CD8-positive, alpha-beta memory T cell (primary cell): Measurements from ENCODE around the gene LYPLAL1. TPM values are rescaled to one million over a fixed set of nuclear protein-coding genes. Genes with fewer than 3 reads are reported as not detected.

Source experiments
- CTCF ChIA-PET: fragments of 350-600 bp; sonication (Branson Sonifier 250); formaldehyde crosslinking; loops from one replicate; lab custom pipeline; 2021; ENCODE audit warnings: antibody characterized with exemption; lab: Charles Lee
- POLR2A ChIA-PET: fragments of 350-600 bp; sonication (Branson Sonifier 250); formaldehyde crosslinking; loops from one replicate; lab custom pipeline; 2021; ENCODE audit warnings: antibody characterized with exemption; lab: Charles Lee
- DNase-seq, 5 donors: peaks; one replicate each; pipeline versions ENCODE4 v3.0.0 to v3.0.0-alpha.2; 2020 to 2022; ENCODE audit warnings: mixed read lengths in 1 of 5
- H3K27ac ChIP-seq: one replicate; pipeline ENCODE4 v1.7.0; 2013; ENCODE audit warnings: low read depth, mild to moderate bottlenecking, low read length, moderate library complexity
- H3K27me3 ChIP-seq: 2 replicates; pipeline ENCODE4 v1.7.0; 2013; ENCODE audit warnings: low read length, mild to moderate bottlenecking; ENCODE audit not compliant: insufficient read depth, poor library complexity, severe bottlenecking
- H3K36me3 ChIP-seq: 2 replicates; pipeline ENCODE4 v1.7.0; 2013; ENCODE audit warnings: mild to moderate bottlenecking, low read length, moderate library complexity; ENCODE audit not compliant: insufficient read depth
- H3K4me1 ChIP-seq: 2 replicates; pipeline ENCODE4 v1.7.0; 2013; ENCODE audit warnings: mild to moderate bottlenecking, low read length, moderate library complexity; ENCODE audit not compliant: insufficient read depth
- H3K4me3 ChIP-seq: 2 replicates; pipeline ENCODE4 v1.7.0; 2013; ENCODE audit warnings: mild to moderate bottlenecking, low read length
- H3K9me3 ChIP-seq: 2 replicates; pipeline ENCODE4 v1.7.0; 2013; ENCODE audit warnings: mild to moderate bottlenecking, low read length
- H3K27ac Mint-ChIP-seq, 8 donors: one replicate each; pipeline ENCODE4 v1.8.0; 2020 to 2021; ENCODE audit warnings: mixed read lengths in 8 of 8, mild to moderate bottlenecking in 6 of 8, inconsistent platforms in 3 of 8, moderate library complexity in 3 of 8
- H3K27me3 Mint-ChIP-seq, 2 donors: one replicate each; pipeline ENCODE4 v1.8.0; 2020 to 2021; ENCODE audit warnings: mixed read lengths in 2 of 2, mild to moderate bottlenecking in 1 of 2, moderate library complexity in 1 of 2
- H3K36me3 Mint-ChIP-seq, 3 donors: one replicate each; pipeline ENCODE4 v1.8.0; 2020 to 2021; ENCODE audit warnings: mixed read lengths in 3 of 3, inconsistent platforms in 1 of 3, mild to moderate bottlenecking in 1 of 3
- H3K4me1 Mint-ChIP-seq, 3 donors: one replicate each; pipeline ENCODE4 v1.8.0; 2020 to 2021; ENCODE audit warnings: mixed read lengths in 3 of 3, inconsistent platforms in 1 of 3, mild to moderate bottlenecking in 1 of 3
- H3K4me3 Mint-ChIP-seq, 7 donors: one replicate each; pipeline ENCODE4 v1.8.0; 2020 to 2021; ENCODE audit warnings: mixed read lengths in 7 of 7, mild to moderate bottlenecking in 6 of 7, moderate library complexity in 4 of 7, inconsistent platforms in 2 of 7
- H3K9me3 Mint-ChIP-seq, 5 donors: one replicate each; pipeline ENCODE4 v1.8.0; 2020 to 2022; ENCODE audit warnings: mixed read lengths in 5 of 5, mild to moderate bottlenecking in 3 of 5, moderate library complexity in 2 of 5, inconsistent platforms in 1 of 5
- polyA plus RNA-seq: library from polyadenylated mRNA; unstranded; fragments of 300-500 nt; fragmentation: Illumina TruSeq; gene quantifications from one replicate; pipeline ENCODE4 v1.2.3, GENCODE V29; 2021
- total RNA-seq, 2 experiments: library from RNA; stranded (reverse); gene quantifications; one replicate each; pipeline ENCODE4 v1.2.3, GENCODE V29; 2021

Gene LYPLAL1
- total and polyA plus RNA-seq, 3 experiments from 2014 or later = 19.9 to 28.5 (median 22.9) TPM

DNA sequence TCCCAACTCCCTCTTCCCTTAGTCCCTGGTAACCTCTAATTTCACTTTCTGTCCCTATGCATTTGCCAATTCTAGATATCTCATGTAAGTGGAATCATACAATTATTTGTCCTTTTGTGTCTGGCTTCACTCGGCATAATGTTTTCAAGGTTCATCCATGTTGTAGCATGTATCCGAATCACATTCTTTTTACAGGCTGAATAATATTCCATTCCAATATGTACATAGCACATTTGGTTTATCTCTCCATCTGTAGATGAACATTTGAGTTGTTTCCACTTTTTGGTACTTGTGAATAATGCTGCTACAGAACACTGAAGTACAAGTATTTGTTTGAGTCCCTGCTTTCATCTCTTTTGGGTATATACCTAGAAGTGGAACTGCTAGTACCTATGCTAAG lies 857 bp upstream of the LYPLAL1 start:
- H3K27me3 ChIP-seq = no peaks in the 10 kb centered on the region
- ChIA-PET POLR2A (no interaction called here), CTCF (no interaction called here)
- Mint-ChIP-seq H3K36me3 (peaks cover 0 to 8% (median 3%) of the 10 kb centered on the region in 3 donors), H3K4me3 (peak overlapping the region in 6 of 7 donors; percentile 20 to 99 (median 96)), H3K27me3 (peaks cover 1 to 3% of the 10 kb centered on the region in 2 donors), H3K4me1 (peaks cover 49 to 55% (median 53%) of the 10 kb centered on the region in 3 donors), H3K27ac (peak overlapping the region in 7 of 8 donors; percentile 9 to 99 (median 97)), H3K9me3 (peaks cover 0 to 3% (median 0%) of the 10 kb centered on the region in 5 donors)
- no peak overlapping the region for H3K27ac ChIP-seq
- H3K9me3 ChIP-seq = no peaks in the 10 kb centered on the region
- peaks cover 26% of the 10 kb centered on the region for H3K4me1 ChIP-seq
- no peak for DNase-seq
- no peaks in the 10 kb centered on the region for H3K36me3 ChIP-seq
- H3K4me3 ChIP-seq = no peak overlapping the region

DNA sequence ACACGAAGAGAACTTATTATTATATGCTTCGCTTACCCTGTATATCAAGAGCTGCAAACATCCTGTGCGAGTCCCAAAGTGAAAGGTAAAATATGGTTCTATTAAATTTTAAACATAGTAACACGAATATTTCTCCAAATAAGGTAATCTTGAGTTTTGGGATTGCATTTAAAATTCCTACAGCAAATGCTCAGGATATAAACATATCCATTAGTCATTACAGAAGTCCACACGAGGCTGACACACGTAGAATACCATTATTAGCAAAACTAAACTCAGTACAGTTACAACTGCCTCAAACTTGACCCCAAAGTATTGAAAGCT lies 282 bp upstream of the LYPLAL1 start:
- Histone ChIP-seq H3K4me3 (peak overlapping the region; percentile 71), H3K27ac (peak overlapping the region; percentile 67), H3K27me3 (no peaks in the 10 kb centered on the region), H3K36me3 (no peaks in the 10 kb centered on the region), H3K9me3 (no peaks in the 10 kb centered on the region), H3K4me1 (peaks cover 26% of the 10 kb centered on the region)
- peaks cover 1 to 3% of the 10 kb centered on the region in 2 donors for H3K27me3 Mint-ChIP-seq
- peaks cover 50 to 58% (median 55%) of the 10 kb centered on the region in 3 donors for H3K4me1 Mint-ChIP-seq
- H3K9me3 Mint-ChIP-seq = no peaks in the 10 kb centered on the region
- peak overlapping the region; percentile 82 to 99 (median 98) for H3K27ac Mint-ChIP-seq
- POLR2A ChIA-PET = no interaction called here
- H3K36me3 Mint-ChIP-seq = peaks cover 0 to 9% (median 3%) of the 10 kb centered on the region in 3 donors
- CTCF ChIA-PET = no interaction called here
- peak overlapping the region; percentile 89 to 99 (median 96) for H3K4me3 Mint-ChIP-seq
- no peak for DNase-seq

DNA sequence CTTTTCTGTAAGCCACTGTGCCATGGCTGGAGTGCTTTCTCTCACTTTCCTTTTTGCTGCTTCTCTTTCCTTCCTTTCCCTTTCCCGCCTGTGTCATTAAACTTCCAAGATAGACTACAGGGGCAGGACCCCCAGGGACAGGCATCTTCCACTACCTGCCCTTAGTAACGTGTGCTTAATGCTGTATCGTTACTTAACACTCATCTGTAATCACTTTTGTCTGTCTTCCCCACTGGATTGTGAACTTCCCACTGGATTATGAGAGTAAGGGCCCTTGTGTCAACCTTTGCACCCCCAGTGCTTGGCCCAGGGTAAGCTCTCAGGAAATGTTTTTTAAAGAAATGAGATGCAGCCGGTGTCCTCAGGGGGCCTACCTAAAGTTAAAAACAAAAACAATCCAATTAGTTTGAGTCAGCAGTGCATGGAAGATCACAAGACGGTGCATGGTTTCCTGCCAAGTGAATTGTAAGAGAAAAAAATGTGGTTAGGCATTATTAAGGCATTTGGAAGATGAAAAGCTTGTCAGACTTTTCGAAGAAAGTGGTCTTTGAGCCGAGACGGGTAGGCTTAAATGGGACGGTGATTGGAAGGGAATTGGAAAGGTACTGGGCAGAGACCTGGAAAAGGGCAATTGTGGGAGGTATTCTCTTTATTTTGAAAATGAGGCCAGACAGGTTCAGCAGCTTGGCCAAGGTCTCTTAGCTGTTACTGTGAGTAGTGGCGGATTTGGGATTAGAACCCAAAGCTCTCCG lies 958 bp downstream of the LYPLAL1 start:
- peak in 2 of 5 donors; percentile 14 to 42 for DNase-seq
- no peaks in the 10 kb centered on the region for H3K27me3 ChIP-seq
- Mint-ChIP-seq H3K4me3 (peak overlapping the region; percentile 89 to 99 (median 96)), H3K27ac (peak overlapping the region; percentile 82 to 99 (median 98)), H3K9me3 (no peaks in the 10 kb centered on the region), H3K36me3 (peaks cover 0 to 14% (median 6%) of the 10 kb centered on the region in 3 donors), H3K27me3 (peaks cover 1 to 3% of the 10 kb centered on the region in 2 donors), H3K4me1 (peaks cover 52 to 64% (median 55%) of the 10 kb centered on the region in 3 donors)
- no peaks in the 10 kb centered on the region for H3K36me3 ChIP-seq
- ChIA-PET POLR2A (no interaction called here), CTCF (interaction anchor here (1.3 kb wide), 1 partner anchor 25 kb away, joined by 3 read pairs; no protein-coding TSS in a partner anchor)
- H3K27ac ChIP-seq = peak overlapping the region; percentile 67
- H3K4me1 ChIP-seq = peaks cover 26% of the 10 kb centered on the region
- H3K9me3 ChIP-seq = no peaks in the 10 kb centered on the region
- peak overlapping the region; percentile 71 for H3K4me3 ChIP-seq

DNA sequence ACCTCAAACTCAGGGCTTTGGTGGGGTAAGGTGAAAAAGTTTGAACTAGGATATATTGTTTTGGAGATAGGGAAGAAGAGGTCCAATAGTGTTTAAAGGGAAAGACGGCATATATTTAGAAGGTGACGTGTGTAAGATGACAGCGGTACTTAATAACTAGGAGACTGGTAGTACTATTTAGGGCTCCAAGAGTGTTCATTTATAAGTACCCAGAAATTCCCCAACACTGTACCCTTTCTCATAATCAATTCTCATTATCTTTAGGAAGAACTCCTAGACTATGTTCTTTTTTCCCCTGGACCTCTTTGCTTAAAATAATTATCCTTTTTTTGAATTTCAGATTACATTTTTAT lies 1.5 kb downstream of the LYPLAL1 start:
- CTCF ChIA-PET = interaction anchor here (1.3 kb wide), 1 partner anchor 24 kb away, joined by 3 read pairs; no protein-coding TSS in a partner anchor

DNA sequence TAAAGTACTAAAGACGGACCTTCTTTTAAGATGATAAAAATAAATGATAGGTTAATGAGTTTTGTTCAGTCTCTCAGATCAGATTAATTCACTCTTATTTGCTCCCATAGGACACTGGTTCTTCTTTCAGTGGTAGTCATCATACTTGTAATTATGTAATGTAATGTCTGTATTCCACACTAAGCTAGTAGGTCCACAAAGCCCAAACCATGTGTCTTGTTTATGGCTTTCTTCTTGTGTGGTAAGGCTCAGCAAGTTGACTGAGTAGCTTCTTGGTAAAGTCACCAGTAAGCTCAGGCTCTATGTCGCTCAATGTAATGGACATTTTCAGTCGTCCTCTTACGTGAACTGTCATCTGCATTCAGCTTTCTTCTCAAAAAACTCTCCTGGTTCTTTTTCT lies 2.5 kb downstream of the LYPLAL1 start:
- no peaks in the 10 kb centered on the region for H3K9me3 ChIP-seq
- H3K27ac ChIP-seq = no peak overlapping the region
- H3K36me3 Mint-ChIP-seq = peaks cover 0 to 23% (median 6%) of the 10 kb centered on the region in 3 donors
- H3K9me3 Mint-ChIP-seq = no peaks in the 10 kb centered on the region
- no peak overlapping the region for H3K4me3 ChIP-seq
- DNase-seq = no peak
- ChIA-PET POLR2A (no interaction called here), CTCF (interaction anchor here (1.3 kb wide), 1 partner anchor 23 kb away, joined by 3 read pairs; no protein-coding TSS in a partner anchor)
- peaks cover 52 to 65% (median 56%) of the 10 kb centered on the region in 3 donors for H3K4me1 Mint-ChIP-seq
- no peaks in the 10 kb centered on the region for H3K36me3 ChIP-seq
- H3K27ac Mint-ChIP-seq = peak overlapping the region in 4 of 8 donors; percentile 31 to 73 (median 40)
- peaks cover 26% of the 10 kb centered on the region for H3K4me1 ChIP-seq
- H3K27me3 ChIP-seq = no peaks in the 10 kb centered on the region
- peak overlapping the region in 3 of 7 donors; percentile 2 to 63 (median 13) for H3K4me3 Mint-ChIP-seq
- no peaks in the 10 kb centered on the region for H3K27me3 Mint-ChIP-seq

More for the DNA sequence above, 1.5 kb downstream of the LYPLAL1 start:
- Histone ChIP-seq H3K27ac (peak overlapping the region; percentile 67), H3K27me3 (no peaks in the 10 kb centered on the region), H3K36me3 (no peaks in the 10 kb centered on the region), H3K4me3 (peak overlapping the region; percentile 71), H3K9me3 (no peaks in the 10 kb centered on the region), H3K4me1 (peaks cover 26% of the 10 kb centered on the region)
- H3K27me3 Mint-ChIP-seq = no peaks in the 10 kb centered on the region
- H3K27ac Mint-ChIP-seq = peak overlapping the region in 7 of 8 donors; percentile 51 to 98 (median 95)
- peaks cover 0 to 17% (median 6%) of the 10 kb centered on the region in 3 donors for H3K36me3 Mint-ChIP-seq
- H3K4me3 Mint-ChIP-seq = peak overlapping the region; percentile 89 to 99 (median 96)
- POLR2A ChIA-PET = no interaction called here
- DNase-seq = no peak
- no peaks in the 10 kb centered on the region for H3K9me3 Mint-ChIP-seq
- H3K4me1 Mint-ChIP-seq = peaks cover 52 to 64% (median 55%) of the 10 kb centered on the region in 3 donors

DNA sequence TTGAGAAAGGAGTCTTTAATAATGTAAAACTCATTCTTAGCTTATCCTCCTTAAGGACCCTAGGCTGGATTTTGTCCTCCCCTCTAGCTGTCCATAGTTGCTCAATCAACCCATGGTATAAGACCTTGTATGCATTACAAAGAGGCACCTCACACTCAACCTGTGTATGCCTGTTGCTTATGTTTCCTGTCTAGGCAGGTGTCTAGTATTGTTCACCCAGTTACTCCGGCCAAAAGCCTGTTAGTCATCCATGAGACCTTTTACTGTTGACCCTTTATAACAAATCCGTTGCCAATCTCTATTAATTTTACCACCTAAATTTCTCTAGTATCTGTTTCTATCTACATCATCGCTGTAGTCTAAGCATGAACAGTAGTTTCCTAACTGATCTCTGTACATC lies 3.7 kb downstream of the LYPLAL1 start:
- H3K4me3 Mint-ChIP-seq = peak overlapping the region in 1 of 7 donors; percentile 20
- peaks cover 59 to 73% (median 68%) of the 10 kb centered on the region in 3 donors for H3K4me1 Mint-ChIP-seq
- Histone ChIP-seq H3K27ac (no peak overlapping the region), H3K27me3 (no peaks in the 10 kb centered on the region), H3K4me3 (no peak overlapping the region), H3K36me3 (no peaks in the 10 kb centered on the region), H3K4me1 (peaks cover 26% of the 10 kb centered on the region), H3K9me3 (no peaks in the 10 kb centered on the region)
- H3K27ac Mint-ChIP-seq = peak overlapping the region in 2 of 8 donors; percentile 56 to 73
- H3K27me3 Mint-ChIP-seq = no peaks in the 10 kb centered on the region
- peaks cover 0 to 29% (median 6%) of the 10 kb centered on the region in 3 donors for H3K36me3 Mint-ChIP-seq
- ChIA-PET POLR2A (no interaction called here), CTCF (no interaction called here)
- no peak for DNase-seq
- no peaks in the 10 kb centered on the region for H3K9me3 Mint-ChIP-seq

DNA sequence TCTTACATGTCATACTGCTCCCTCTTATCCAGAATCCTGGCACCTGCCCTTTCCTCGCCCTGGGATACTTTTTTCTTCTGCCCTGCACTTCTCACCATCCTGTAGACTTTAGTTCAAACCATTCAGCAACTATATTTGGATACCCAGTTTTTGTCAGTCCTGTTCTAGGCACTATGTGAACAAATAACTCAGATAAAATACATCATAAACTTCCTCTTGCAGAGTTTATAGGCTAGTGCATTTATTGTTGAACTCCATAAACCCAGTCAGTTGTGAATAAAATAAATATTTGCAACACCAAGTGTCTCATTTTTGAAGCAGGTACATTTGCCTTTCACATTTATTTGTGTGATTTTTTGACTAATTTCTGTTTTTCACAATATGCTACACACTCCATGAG lies 4.3 kb downstream of the LYPLAL1 start:
- CTCF ChIA-PET = no interaction called here
- H3K27me3 ChIP-seq = no peaks in the 10 kb centered on the region
- Mint-ChIP-seq H3K27ac (peak overlapping the region in 5 of 8 donors; percentile 15 to 78 (median 56)), H3K4me1 (peaks cover 60 to 76% (median 70%) of the 10 kb centered on the region in 3 donors), H3K4me3 (no peak overlapping the region), H3K9me3 (no peaks in the 10 kb centered on the region), H3K27me3 (no peaks in the 10 kb centered on the region), H3K36me3 (peaks cover 0 to 34% (median 10%) of the 10 kb centered on the region in 3 donors)
- no peak for DNase-seq
- H3K9me3 ChIP-seq = no peaks in the 10 kb centered on the region
- H3K4me3 ChIP-seq = no peak overlapping the region
- H3K4me1 ChIP-seq = peaks cover 23% of the 10 kb centered on the region
- no peak overlapping the region for H3K27ac ChIP-seq
- POLR2A ChIA-PET = no interaction called here
- no peaks in the 10 kb centered on the region for H3K36me3 ChIP-seq

DNA sequence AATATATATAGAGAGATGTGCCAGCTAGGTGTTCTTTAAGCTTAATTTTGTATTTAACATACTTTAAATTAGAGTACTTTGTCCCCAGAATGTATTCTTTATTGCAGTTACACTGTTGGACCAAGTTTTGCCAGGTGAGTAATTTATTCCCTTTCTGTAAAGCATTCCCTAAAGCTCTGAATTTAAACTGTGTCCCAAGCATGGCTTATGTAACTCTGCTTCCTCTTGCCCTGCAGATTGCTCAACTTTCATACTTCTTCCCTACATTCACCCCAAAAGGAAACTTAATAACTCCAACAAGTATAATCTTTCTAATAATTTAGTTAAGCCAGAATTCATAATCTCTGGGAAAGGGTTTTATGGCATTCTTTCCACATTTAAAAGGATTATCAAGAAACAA lies 5.6 kb downstream of the LYPLAL1 start:
- ChIA-PET CTCF (no interaction called here), POLR2A (interaction anchor here (1.0 kb wide), 1 partner anchor 894 kb away, joined by 3 read pairs; the partner anchor contains the start of gene RRP15)
- H3K9me3 ChIP-seq = no peaks in the 10 kb centered on the region
- no peaks in the 10 kb centered on the region for H3K27me3 ChIP-seq
- no peaks in the 10 kb centered on the region for H3K9me3 Mint-ChIP-seq
- H3K4me3 ChIP-seq = no peak overlapping the region
- H3K4me3 Mint-ChIP-seq = no peak overlapping the region
- H3K4me1 Mint-ChIP-seq = peaks cover 59 to 77% (median 70%) of the 10 kb centered on the region in 3 donors
- H3K27me3 Mint-ChIP-seq = no peaks in the 10 kb centered on the region
- DNase-seq = no peak
- H3K4me1 ChIP-seq = peaks cover 18% of the 10 kb centered on the region
- H3K36me3 Mint-ChIP-seq = peaks cover 0 to 33% (median 15%) of the 10 kb centered on the region in 3 donors
- peak overlapping the region in 1 of 8 donors; percentile 44 for H3K27ac Mint-ChIP-seq
- H3K27ac ChIP-seq = no peak overlapping the region
- no peaks in the 10 kb centered on the region for H3K36me3 ChIP-seq
